ENCODE data around the gene C11orf91. TPM values are rescaled to one million over a fixed set of nuclear protein-coding genes. Genes with fewer than 3 reads are reported as not detected.
"Not testable (repeated sequence)": the region's sequence is repeated elsewhere in the genome, so short reads cannot be mapped to it uniquely, and the experiment has no call there.

The C11orf91 gene
- total and polyA plus RNA-seq, 7 donors, result 0.14 to 0.87 (median 0.51) TPM; not detected in 3

- no peaks in the 10 kb centered on the region for H3K9me3 ChIP-seq
- no peaks in the 10 kb centered on the region for H3K36me3 ChIP-seq (ENCODE audit: insufficient read depth in 1 of 2, low read depth in 1 of 2)
- DNase-seq (no peak), ATAC-seq (no peak)
- no peak overlapping the region for H3K27ac ChIP-seq
- intact Hi-C loops (cut with DNase I), result no loop called here
- H3K27me3 ChIP-seq (ENCODE audit: insufficient read depth in 3 of 3, low read length in 2 of 3), result no peaks in the 10 kb centered on the region
- H3K4me1 ChIP-seq, result no peaks in the 10 kb centered on the region
- no peak for TF ChIP-seq CTCF (IDR thresholded peaks at IDR 0.05)
- H3K4me3 ChIP-seq, result no peak overlapping the region
Measured at GRCh38 chr11:33663121-33663520, 37.5 kb downstream of the C11orf91 start.

- H3K27ac ChIP-seq; ATAC-seq; DNase-seq; H3K36me3 ChIP-seq (ENCODE audit: insufficient read depth in 1 of 2, low read depth in 1 of 2); H3K27me3 ChIP-seq (ENCODE audit: insufficient read depth in 3 of 3, low read length in 2 of 3); H3K4me3 ChIP-seq; H3K9me3 ChIP-seq; intact Hi-C loops (cut with DNase I); H3K4me1 ChIP-seq: not testable (repeated sequence)
- 82 to 92% (median 88%) methylated on average over 7 of the region's 7 CpGs for WGBS, 3 donors
Measured at GRCh38 chr11:33661526-33661925, 39.1 kb downstream of the C11orf91 start.

GRCh38 chr11:33660962-33661361, 39.7 kb downstream of the C11orf91 start:
- no peak overlapping the region for H3K4me3 ChIP-seq
- no peaks in the 10 kb centered on the region for H3K9me3 ChIP-seq
- intact Hi-C loops (cut with DNase I), result no loop called here
- no peak for TF ChIP-seq CTCF (IDR thresholded peaks at IDR 0.05)
- WGBS, 3 donors, result 93 to 95% (median 94%) methylated on average over 4 of the region's 4 CpGs
- ATAC-seq, result no peak
- H3K27me3 ChIP-seq (ENCODE audit: insufficient read depth in 3 of 3, low read length in 2 of 3), result no peaks in the 10 kb centered on the region
- no peak overlapping the region for H3K27ac ChIP-seq
- no peak for DNase-seq
- no peaks in the 10 kb centered on the region for H3K36me3 ChIP-seq (ENCODE audit: insufficient read depth in 1 of 2, low read depth in 1 of 2)
- peaks cover 4% of the 10 kb centered on the region for H3K4me1 ChIP-seq

- no peak for TF ChIP-seq CTCF (IDR thresholded peaks at IDR 0.05)
- Histone ChIP-seq H3K36me3 (ENCODE audit: insufficient read depth in 1 of 2, low read depth in 1 of 2) (no peaks in the 10 kb centered on the region), H3K4me3 (no peak overlapping the region), H3K4me1 (peaks cover 9% of the 10 kb centered on the region), H3K27ac (no peak overlapping the region), H3K9me3 (no peaks in the 10 kb centered on the region), H3K27me3 (ENCODE audit: insufficient read depth in 3 of 3, low read length in 2 of 3) (no peaks in the 10 kb centered on the region)
- WGBS, 3 donors, result 83 to 91% (median 85%) methylated on average over 5 of the region's 5 CpGs
- intact Hi-C loops (cut with DNase I), result no loop called here
- no peak for ATAC-seq
- no peak for DNase-seq
Measured at GRCh38 chr11:33659370-33660139, 41.1 kb downstream of the C11orf91 start.

- intact Hi-C loops (cut with DNase I), result no loop called here
- Histone ChIP-seq H3K9me3 (no peaks in the 10 kb centered on the region), H3K27ac (no peak overlapping the region), H3K4me1 (peaks cover 9% of the 10 kb centered on the region), H3K27me3 (ENCODE audit: insufficient read depth in 3 of 3, low read length in 2 of 3) (no peaks in the 10 kb centered on the region), H3K36me3 (ENCODE audit: insufficient read depth in 1 of 2, low read depth in 1 of 2) (no peaks in the 10 kb centered on the region), H3K4me3 (no peak overlapping the region)
- ATAC-seq, result peak in 2 of 4 donors; percentile 37 to 53
- 56 to 74% (median 59%) methylated on average over 22 of the region's 22 CpGs for WGBS, 3 donors
- DNase-seq, result no peak
- no peak for TF ChIP-seq CTCF (IDR thresholded peaks at IDR 0.05)
Measured at GRCh38 chr11:33658195-33658900, 42.3 kb downstream of the C11orf91 start.

All from psoas muscle (tissue), 8 donors.